ENCODE measurements around the gene CABP7. TPM values are rescaled to one million over a fixed set of nuclear protein-coding genes. Genes with fewer than 3 reads are reported as not detected.

The CABP7 gene
- total RNA-seq, 4 donors from 2014 or later, result 0.48 TPM; not detected in 3

GRCh38 chr22:29702000-29702930, 17.5 kb upstream of the CABP7 start:
- Histone ChIP-seq H3K27ac (no peak overlapping the region), H3K4me1 (peaks cover 45% of the 10 kb centered on the region), H3K36me3 (peaks cover 14% of the 10 kb centered on the region), H3K9me3 (no peaks in the 10 kb centered on the region), H3K4me3 (no peak overlapping the region), H3K27me3 (peaks cover 27% of the 10 kb centered on the region)
- 39% methylated on average over 11 of the region's 14 CpGs for WGBS
- DNase-seq (ENCODE audit: low spot score in 2 of 2), result peak in 1 of 2 donors; percentile 51
- TF ChIP-seq, protein P1, sequence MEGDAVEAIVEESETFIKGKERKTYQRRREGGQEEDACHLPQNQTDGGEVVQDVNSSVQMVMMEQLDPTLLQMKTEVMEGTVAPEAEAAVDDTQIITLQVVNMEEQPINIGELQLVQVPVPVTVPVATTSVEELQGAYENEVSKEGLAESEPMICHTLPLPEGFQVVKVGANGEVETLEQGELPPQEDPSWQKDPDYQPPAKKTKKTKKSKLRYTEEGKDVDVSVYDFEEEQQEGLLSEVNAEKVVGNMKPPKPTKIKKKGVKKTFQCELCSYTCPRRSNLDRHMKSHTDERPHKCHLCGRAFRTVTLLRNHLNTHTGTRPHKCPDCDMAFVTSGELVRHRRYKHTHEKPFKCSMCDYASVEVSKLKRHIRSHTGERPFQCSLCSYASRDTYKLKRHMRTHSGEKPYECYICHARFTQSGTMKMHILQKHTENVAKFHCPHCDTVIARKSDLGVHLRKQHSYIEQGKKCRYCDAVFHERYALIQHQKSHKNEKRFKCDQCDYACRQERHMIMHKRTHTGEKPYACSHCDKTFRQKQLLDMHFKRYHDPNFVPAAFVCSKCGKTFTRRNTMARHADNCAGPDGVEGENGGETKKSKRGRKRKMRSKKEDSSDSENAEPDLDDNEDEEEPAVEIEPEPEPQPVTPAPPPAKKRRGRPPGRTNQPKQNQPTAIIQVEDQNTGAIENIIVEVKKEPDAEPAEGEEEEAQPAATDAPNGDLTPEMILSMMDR (IDR thresholded peaks at IDR 0.05), result no peak

- no peak overlapping the region for H3K4me3 ChIP-seq
- peaks cover 6% of the 10 kb centered on the region for H3K36me3 ChIP-seq
- H3K27ac ChIP-seq, result no peak overlapping the region
- no peaks in the 10 kb centered on the region for H3K9me3 ChIP-seq
- 21% methylated on average over 16 of the region's 19 CpGs for WGBS
- peaks cover 27% of the 10 kb centered on the region for H3K27me3 ChIP-seq
- TF ChIP-seq, protein P1 (IDR thresholded peaks at IDR 0.05), result no peak
- TF ChIP-seq POLR2A (IDR thresholded peaks at IDR 0.05), result no peak
- no peak for TF ChIP-seq POLR2AphosphoS5 (IDR thresholded peaks at IDR 0.05)
- TF ChIP-seq EP300 (IDR thresholded peaks at IDR 0.05), result no peak
- peak in 1 of 2 donors; percentile 62 for DNase-seq (ENCODE audit: low spot score in 2 of 2)
- peaks cover 40% of the 10 kb centered on the region for H3K4me1 ChIP-seq
These were observed 16.8 kb upstream of the CABP7 start for GRCh38 chr22:29702931-29703501.

DNA sequence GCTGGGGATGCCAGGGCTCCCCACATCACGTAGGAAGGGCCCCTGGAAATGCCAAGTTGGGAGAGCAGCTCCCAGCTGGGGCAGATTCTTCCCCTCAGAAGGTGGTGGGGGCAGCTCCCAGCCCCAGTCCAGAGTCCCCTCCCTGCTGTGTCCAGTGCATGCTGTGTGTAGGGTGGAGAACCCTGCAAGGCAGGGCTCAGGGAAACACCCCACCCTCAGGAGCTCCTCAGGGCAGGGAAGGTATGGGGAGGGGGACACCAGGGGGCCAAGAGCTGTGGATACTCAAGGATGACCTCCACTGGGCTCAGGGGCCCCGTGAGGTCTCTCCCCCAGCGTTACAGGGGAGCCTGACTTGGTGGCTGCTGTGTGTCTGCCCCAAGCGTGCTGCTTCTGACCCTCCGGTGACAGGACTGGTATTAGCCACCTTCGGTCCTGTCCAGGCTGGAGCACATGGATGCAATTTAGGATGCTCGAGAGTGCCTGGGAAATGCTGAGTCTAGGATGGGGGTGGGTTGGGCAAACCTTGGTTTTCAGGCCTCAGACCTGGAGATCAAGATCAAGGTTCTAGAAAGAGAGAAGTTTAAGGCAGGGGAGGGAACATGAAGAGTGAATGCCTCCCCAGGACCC, 16.1 kb upstream of the CABP7 start:
- no peak for DNase-seq (ENCODE audit: low spot score in 2 of 2)
- TF ChIP-seq POLR2AphosphoS5 (IDR thresholded peaks at IDR 0.05) (no peak), EP300 (IDR thresholded peaks at IDR 0.05) (no peak), POLR2A (IDR thresholded peaks at IDR 0.05) (no peak)
- TF ChIP-seq, protein P1 (IDR thresholded peaks at IDR 0.05), result no peak

GRCh38 chr22:29704528-29705285, 15.1 kb upstream of the CABP7 start:
- H3K36me3 ChIP-seq, result no peaks in the 10 kb centered on the region
- peaks cover 32% of the 10 kb centered on the region for H3K4me1 ChIP-seq
- WGBS, result 32% methylated on average over 10 of the region's 14 CpGs
- H3K9me3 ChIP-seq, result no peaks in the 10 kb centered on the region
- no peak overlapping the region for H3K27ac ChIP-seq
- no peak for DNase-seq (ENCODE audit: low spot score in 2 of 2)
- TF ChIP-seq POLR2A (IDR thresholded peaks at IDR 0.05) (no peak), POLR2AphosphoS5 (IDR thresholded peaks at IDR 0.05) (no peak), EP300 (IDR thresholded peaks at IDR 0.05) (no peak)
- TF ChIP-seq, protein P1 (IDR thresholded peaks at IDR 0.05), result no peak
- H3K4me3 ChIP-seq, result no peak overlapping the region
- peaks cover 32% of the 10 kb centered on the region for H3K27me3 ChIP-seq

More for the DNA sequence above, 16.1 kb upstream of the CABP7 start:
- Histone ChIP-seq H3K27ac (no peak overlapping the region), H3K27me3 (peaks cover 27% of the 10 kb centered on the region), H3K36me3 (no peaks in the 10 kb centered on the region), H3K9me3 (no peaks in the 10 kb centered on the region), H3K4me1 (peaks cover 34% of the 10 kb centered on the region), H3K4me3 (no peak overlapping the region)
- 66% methylated on average over 7 of the region's 7 CpGs for WGBS

All from suprapubic skin (tissue), 4 donors.